IMR-90 (cell line): Measurements from ENCODE around the gene TMEM213. TPM values are rescaled to one million over a fixed set of nuclear protein-coding genes. Genes with fewer than 3 reads are reported as not detected.
A peak's percentile ranks its signal among the peaks of the same experiment; 100 is the strongest.

Source experiments
- ATAC-seq: fragments of 200-7000 bp; cut with Tn5 transposase; 2 replicates; pipeline ENCODE4 v1.9.1; 2020; ENCODE audit warnings: low read depth, mild to moderate bottlenecking, moderate library complexity
- BruUV-seq: library from RNA; stranded (reverse); fragments of 400-500 nt; replicated peaks from 2 replicates; lab custom pipeline; 2021; lab: Mats Ljungman, UMichigan
- CTCF ChIA-PET: fragments of 300-600 bp; formaldehyde crosslinking; extraction: SDS; loops from one replicate; lab custom pipeline; 2021; ENCODE audit warnings: antibody characterized with exemption; lab: Yijun Ruan, JAX
- POLR2A ChIA-PET: fragments of 300-600 bp; sonication (Branson Sonifier 250); formaldehyde crosslinking; loops from one replicate; lab custom pipeline; 2022; ENCODE audit warnings: antibody characterized with exemption; ENCODE audit not compliant: unreplicated experiment; lab: Charles Lee
- DNase-seq: peaks from one replicate; pipeline ENCODE4 v3.0.0; 2013
- H2AFZ ChIP-seq: replicated peaks from 2 replicates; pipeline ENCODE3; 2013; ENCODE audit warnings: low read length, mild to moderate bottlenecking; ENCODE audit not compliant: poor library complexity
- H2AK5ac ChIP-seq: 2 replicates; pipeline ENCODE4 v1.6.1; 2013; ENCODE audit warnings: low read depth, low read length, inconsistent platforms
- H2AK9ac ChIP-seq: replicated peaks from 2 replicates; pipeline ENCODE3; 2013; ENCODE audit warnings: mild to moderate bottlenecking, low read depth, low read length, moderate library complexity; ENCODE audit not compliant: poor library complexity
- H2BK120ac ChIP-seq: 2 replicates; pipeline ENCODE4 v1.6.1; 2013; ENCODE audit warnings: low read depth, low read length, inconsistent platforms
- H2BK15ac ChIP-seq: 3 replicates; pipeline ENCODE4 v1.6.1; 2013; ENCODE audit warnings: low read depth, low read length, inconsistent platforms
- H2BK20ac ChIP-seq: 2 replicates; pipeline ENCODE4 v1.6.1; 2013; ENCODE audit warnings: low read depth, mild to moderate bottlenecking, inconsistent platforms, low read length, moderate library complexity
- H2BK5ac ChIP-seq: 2 replicates; pipeline ENCODE4 v1.6.1; 2013; ENCODE audit warnings: mild to moderate bottlenecking, low read depth, low read length, inconsistent platforms; ENCODE audit not compliant: poor library complexity, severe bottlenecking
- H3K14ac ChIP-seq: replicated peaks from 2 replicates; pipeline ENCODE4 v1.6.1; 2013; ENCODE audit warnings: low read depth, low read length, inconsistent platforms
- H3K18ac ChIP-seq: 2 replicates; pipeline ENCODE4 v1.6.1; 2013; ENCODE audit warnings: low read depth, low read length, control low read depth
- H3K23ac ChIP-seq: 2 replicates; pipeline ENCODE4 v1.6.1; 2013; ENCODE audit warnings: low read depth, low read length, inconsistent platforms
- H3K27ac ChIP-seq: 2 replicates; pipeline ENCODE4 v1.5.1; 2013; ENCODE audit warnings: mild to moderate bottlenecking, control low read depth, low read length; ENCODE audit not compliant: insufficient read depth
- H3K27me3 ChIP-seq: 2 replicates; pipeline ENCODE4 v1.6.1; 2013; ENCODE audit warnings: low read length; ENCODE audit not compliant: control insufficient read depth, insufficient read depth
- H3K36me3 ChIP-seq: 2 replicates; pipeline ENCODE4 v1.6.1; 2013; ENCODE audit warnings: low read length, mixed read lengths; ENCODE audit not compliant: control insufficient read depth, insufficient read depth
- H3K4ac ChIP-seq: 2 replicates; pipeline ENCODE4 v1.6.1; 2013; ENCODE audit warnings: low read depth, low read length, inconsistent platforms
- H3K4me1 ChIP-seq: 2 replicates; pipeline ENCODE4 v1.6.1; 2013; ENCODE audit warnings: low read length, mixed read lengths; ENCODE audit not compliant: control insufficient read depth, insufficient read depth
- H3K4me2 ChIP-seq: 2 replicates; pipeline ENCODE4 v1.6.1; 2013; ENCODE audit warnings: low read depth, mild to moderate bottlenecking, control low read depth, low read length, moderate library complexity
- H3K4me3 ChIP-seq: 2 replicates; pipeline ENCODE4 v1.5.1; 2013; ENCODE audit warnings: low read depth, mild to moderate bottlenecking, control low read depth, low read length, moderate library complexity; ENCODE audit not compliant: insufficient read depth
- H3K56ac ChIP-seq: 2 replicates; pipeline ENCODE4 v1.6.1; 2013; ENCODE audit warnings: low read length, inconsistent platforms; ENCODE audit not compliant: insufficient read depth; ENCODE audit errors: extremely low read depth
- H3K79me1 ChIP-seq, 2 experiments: 2 replicates each; pipeline ENCODE4 v1.6.1; 2013; ENCODE audit warnings: low read length in 2 of 2, inconsistent platforms in 1 of 2, low read depth in 1 of 2
- H3K9ac ChIP-seq: 2 replicates; pipeline ENCODE4 v1.6.1; 2013; ENCODE audit warnings: low read depth, low read length, control low read depth
- H3K9me1 ChIP-seq: 2 replicates; pipeline ENCODE4 v1.6.1; 2013; ENCODE audit warnings: low read length, inconsistent platforms; ENCODE audit not compliant: insufficient read depth
- H3K9me3 ChIP-seq: 2 replicates; pipeline ENCODE4 v1.6.1; 2013; ENCODE audit warnings: low read length; ENCODE audit not compliant: control insufficient read depth, insufficient read depth
- H4K20me1 ChIP-seq: 2 replicates; pipeline ENCODE4 v1.6.1; 2013; ENCODE audit warnings: low read length, inconsistent platforms; ENCODE audit not compliant: insufficient read depth
- H4K5ac ChIP-seq: 2 replicates; pipeline ENCODE4 v1.6.1; 2013; ENCODE audit warnings: mild to moderate bottlenecking, low read depth, low read length, control low read depth
- H4K8ac ChIP-seq, 2 experiments: 2 replicates each; pipeline ENCODE4 v1.6.1; 2013; ENCODE audit warnings: low read depth in 2 of 2, low read length in 2 of 2, control low read depth in 1 of 2, inconsistent platforms in 1 of 2
- H4K91ac ChIP-seq: 2 replicates; pipeline ENCODE4 v1.6.1; 2013; ENCODE audit warnings: low read depth, low read length, inconsistent platforms; ENCODE audit not compliant: insufficient read depth
- CEBPB ChIP-seq: IDR thresholded peaks from 2 replicates; pipeline ENCODE4 v1.6.1; 2012; ENCODE audit warnings: low read depth, low read length, improper control_type of control experiment
- CHD1 ChIP-seq: IDR thresholded peaks from 2 replicates; pipeline ENCODE4 v1.6.1; 2012; ENCODE audit warnings: low read depth, low read length, improper control_type of control experiment
- FOS ChIP-seq: fragments of 150-350 bp; IDR thresholded peaks from 2 replicates; pipeline ENCODE4 v1.6.1; 2016; ENCODE audit warnings: low read depth, low read length
- RAD21 ChIP-seq: IDR thresholded peaks from 2 replicates; pipeline ENCODE4 v1.6.1; 2012; ENCODE audit warnings: low read length, improper control_type of control experiment
- RFX5 ChIP-seq: IDR thresholded peaks from 2 replicates; pipeline ENCODE4 v1.8.0; 2012; ENCODE audit warnings: low read depth, mild to moderate bottlenecking, low read length, moderate library complexity
- WGBS, 2 experiments: methylation state at CpG; one replicate each; pipeline versions ENCODE4 v1.1.5 to v1.1.7; 2013; ENCODE audit warnings: missing lambda C conversion rate in 2 of 2; ENCODE audit not compliant: insufficient read length in 1 of 2; ENCODE audit errors: extremely low coverage in 2 of 2; 5-methylcytosine and 5-hydroxymethylcytosine counted together
- dilution Hi-C: fragments of 300-500 bp; cut with HindIII; formaldehyde crosslinking; loops from one replicate; pipeline ENCODE4 v1.14.3; 2018; ENCODE audit warnings: low sequenced_read_pairs; ENCODE audit not compliant: unreplicated experiment
- in situ Hi-C: fragments of 300-500 bp; cut with MboI; formaldehyde crosslinking; loops from 3 replicates; pipeline ENCODE4 v1.14.3; 2019; ENCODE audit warnings: low sequenced_read_pairs, inconsistent platforms, mixed read lengths
- intact Hi-C: fragments of 100-400 bp; cut with micrococcal nuclease; formaldehyde crosslinking; loops from 2 replicates; pipeline ENCODE4 v1.10.0; 2022
- polyA plus RNA-seq, 3 experiments: library from polyadenylated mRNA; depleted of rRNA; stranded (reverse); fragments of >200 nt; gene quantifications; 2 replicates each; pipeline ENCODE4 v1.2.3, GENCODE V29; 2012; ENCODE audit warnings: low replicate concordance in 1 of 3
- total RNA-seq: library from RNA; depleted of rRNA; stranded (reverse); fragments of >200 nt; gene quantifications from 2 replicates; pipeline ENCODE4 v1.2.3, GENCODE V29; 2012

Gene TMEM213
- total and polyA plus RNA-seq, 2 of the 4 experiments (the other 2 are of a cell fraction) = not detected

GRCh38 chr7:138752518-138753149 lies 45.2 kb upstream of the TMEM213 start:
- H3K9me1 ChIP-seq = no peaks in the 10 kb centered on the region
- H2BK5ac ChIP-seq = no peak overlapping the region
- no peak overlapping the region for H2AK5ac ChIP-seq
- H3K4ac ChIP-seq = no peak overlapping the region
- no peak overlapping the region for H2AK9ac ChIP-seq
- no peak overlapping the region for H3K23ac ChIP-seq
- CTCF ChIA-PET = interaction anchor here (1.0 kb wide), 1 partner anchor 14 kb away, joined by 4 read pairs; no protein-coding TSS in a partner anchor
- no peak for ATAC-seq
- no peak overlapping the region for H2BK20ac ChIP-seq
- no peaks in the 10 kb centered on the region for H3K79me1 ChIP-seq
- no peak overlapping the region for H2BK120ac ChIP-seq
- in situ Hi-C loops = no loop called here
- dilution Hi-C loops = no loop called here
- H4K5ac ChIP-seq = no peak overlapping the region
- H4K8ac ChIP-seq = no peak overlapping the region
- TF ChIP-seq RFX5 (no peak), CEBPB (no peak), RAD21 (no peak), CHD1 (no peak), FOS (no peak)
- H3K18ac ChIP-seq = no peak overlapping the region
- no peak overlapping the region for H3K14ac ChIP-seq
- H3K27me3 ChIP-seq = peaks cover 8% of the 10 kb centered on the region
- BruUV-seq = no TSS peak
- H3K9me3 ChIP-seq = no peaks in the 10 kb centered on the region
- no peak overlapping the region for H3K9ac ChIP-seq
- H3K56ac ChIP-seq = no peak overlapping the region
- H3K27ac ChIP-seq = no peak overlapping the region
- no peak overlapping the region for H3K4me3 ChIP-seq
- intact Hi-C loops = no loop called here
- no peak overlapping the region for H4K91ac ChIP-seq
- no peak overlapping the region for H3K4me2 ChIP-seq
- WGBS, 2 experiments = no CpG with 5 or more reads among the region's 12 CpGs
- no peak overlapping the region for H2BK15ac ChIP-seq
- peak; percentile 3 for DNase-seq
- H2AFZ ChIP-seq = peak overlapping the region; percentile 5
- POLR2A ChIA-PET = no interaction called here
- H3K4me1 ChIP-seq = no peaks in the 10 kb centered on the region
- no peaks in the 10 kb centered on the region for H3K36me3 ChIP-seq
- no peaks in the 10 kb centered on the region for H4K20me1 ChIP-seq
